Hepatocyte (in vitro differentiated cells): Measurements from ENCODE around the gene SMIM28.

ENCODE experiments used
- EZH2 ChIP-seq: fragments of 200-600 bp; sonication (generic); IDR thresholded peaks from 2 replicates; pipeline ENCODE4 v1.6.1; 2016; ENCODE audit warnings: antibody characterized with exemption, mild to moderate bottlenecking, borderline replicate concordance
- TF ChIP-seq, protein P1 (sequence below): fragments of 200-600 bp; sonication (generic); IDR thresholded peaks from 2 replicates; pipeline ENCODE4 v1.5.1; 2016; ENCODE audit warnings: antibody characterized with exemption, mild to moderate bottlenecking; ENCODE audit not compliant: poor library complexity

DNA sequence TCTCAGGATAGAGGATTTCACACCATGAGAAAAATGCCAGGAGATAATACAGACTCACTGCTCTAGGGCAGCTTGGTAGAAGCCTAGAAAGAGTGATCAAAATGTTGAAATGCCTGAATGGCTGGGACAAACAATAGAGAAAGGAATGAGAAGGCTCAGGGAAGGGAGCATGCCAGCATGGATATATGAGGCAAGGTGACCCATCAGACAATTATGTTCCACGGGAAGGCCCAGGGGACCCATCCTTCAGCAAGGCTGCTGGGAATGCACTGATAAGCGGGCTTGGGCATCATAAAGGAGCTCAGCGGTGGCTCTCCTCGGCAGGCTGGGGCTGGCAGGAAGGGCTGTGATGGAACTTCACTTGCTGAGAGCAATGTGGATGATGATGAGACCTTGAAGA, 38.5 kb downstream of the SMIM28 start:
- TF ChIP-seq, protein P1, sequence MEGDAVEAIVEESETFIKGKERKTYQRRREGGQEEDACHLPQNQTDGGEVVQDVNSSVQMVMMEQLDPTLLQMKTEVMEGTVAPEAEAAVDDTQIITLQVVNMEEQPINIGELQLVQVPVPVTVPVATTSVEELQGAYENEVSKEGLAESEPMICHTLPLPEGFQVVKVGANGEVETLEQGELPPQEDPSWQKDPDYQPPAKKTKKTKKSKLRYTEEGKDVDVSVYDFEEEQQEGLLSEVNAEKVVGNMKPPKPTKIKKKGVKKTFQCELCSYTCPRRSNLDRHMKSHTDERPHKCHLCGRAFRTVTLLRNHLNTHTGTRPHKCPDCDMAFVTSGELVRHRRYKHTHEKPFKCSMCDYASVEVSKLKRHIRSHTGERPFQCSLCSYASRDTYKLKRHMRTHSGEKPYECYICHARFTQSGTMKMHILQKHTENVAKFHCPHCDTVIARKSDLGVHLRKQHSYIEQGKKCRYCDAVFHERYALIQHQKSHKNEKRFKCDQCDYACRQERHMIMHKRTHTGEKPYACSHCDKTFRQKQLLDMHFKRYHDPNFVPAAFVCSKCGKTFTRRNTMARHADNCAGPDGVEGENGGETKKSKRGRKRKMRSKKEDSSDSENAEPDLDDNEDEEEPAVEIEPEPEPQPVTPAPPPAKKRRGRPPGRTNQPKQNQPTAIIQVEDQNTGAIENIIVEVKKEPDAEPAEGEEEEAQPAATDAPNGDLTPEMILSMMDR = no peak
- no peak for TF ChIP-seq EZH2
